HepG2 (cell line): ENCODE data around the gene CDC20. TPM values are rescaled to one million over a fixed set of nuclear protein-coding genes. Genes with fewer than 3 reads are reported as not detected.

ENCODE experiments used
- CAMTA2 ChIP-seq: sonication (generic); formaldehyde crosslinking; IDR thresholded peaks from 2 replicates; pipeline ENCODE4 v1.4.0; 2020; ENCODE audit warnings: mild to moderate bottlenecking, missing genetic modification reagents, borderline replicate concordance
- CEBPB ChIP-seq: IDR thresholded peaks from 2 replicates; pipeline ENCODE4 v1.6.1; 2011; ENCODE audit warnings: low read depth, low read length, improper control_type of control experiment, borderline replicate concordance
- HES4 ChIP-seq: sonication (generic); formaldehyde crosslinking; IDR thresholded peaks from 2 replicates; pipeline ENCODE4 v1.9.0; 2021; ENCODE audit warnings: mild to moderate bottlenecking, missing genetic modification reagents, borderline replicate concordance
- HNF4G ChIP-seq, 2 experiments: sonication (generic) in 1 of 2; formaldehyde crosslinking in 1 of 2; IDR thresholded peaks; 2 replicates each; pipeline versions ENCODE4 v1.4.0 to v1.6.1; 2011 to 2020; ENCODE audit warnings: borderline replicate concordance in 2 of 2, low read depth in 2 of 2, mild to moderate bottlenecking in 2 of 2, low read length in 1 of 2, missing genetic modification reagents in 1 of 2, moderate library complexity in 1 of 2
- MTA1 ChIP-seq: sonication (generic); formaldehyde crosslinking; IDR thresholded peaks from 2 replicates; pipeline ENCODE4 v1.4.0; 2020; ENCODE audit warnings: missing genetic modification reagents, mild to moderate bottlenecking, borderline replicate concordance
- MXI1 ChIP-seq: IDR thresholded peaks from 3 replicates; pipeline ENCODE4 v1.6.1; 2012; ENCODE audit warnings: low read depth, low read length, inconsistent platforms, borderline replicate concordance
- NFIB ChIP-seq: sonication (generic); formaldehyde crosslinking; IDR thresholded peaks from 2 replicates; pipeline ENCODE4 v1.9.0; 2021; ENCODE audit warnings: missing genetic modification reagents, mild to moderate bottlenecking, borderline replicate concordance
- RAD21 ChIP-seq: fragments of 450-650 bp; formaldehyde crosslinking; IDR thresholded peaks from 2 replicates; pipeline ENCODE4 v1.5.0; 2020; ENCODE audit warnings: mild to moderate bottlenecking
- SALL1 ChIP-seq: sonication (generic); formaldehyde crosslinking; IDR thresholded peaks from 2 replicates; pipeline ENCODE4 v1.8.0; 2022; ENCODE audit warnings: mild to moderate bottlenecking, missing genetic modification reagents
- ZBTB8A ChIP-seq: sonication (generic); formaldehyde crosslinking; IDR thresholded peaks from 2 replicates; pipeline ENCODE4 v1.4.0; 2020; ENCODE audit warnings: mild to moderate bottlenecking, low read depth, missing genetic modification reagents, borderline replicate concordance
- ZNF225 ChIP-seq: sonication (generic); formaldehyde crosslinking; IDR thresholded peaks from 2 replicates; pipeline ENCODE4 v1.4.0; 2020; ENCODE audit warnings: mild to moderate bottlenecking, missing genetic modification reagents
- ZNF230 ChIP-seq: sonication (generic); formaldehyde crosslinking; IDR thresholded peaks from 2 replicates; pipeline ENCODE4 v1.4.0; 2020; ENCODE audit warnings: mild to moderate bottlenecking, missing genetic modification reagents
- ZNF274 ChIP-seq: sonication (generic); formaldehyde crosslinking; IDR thresholded peaks from 2 replicates; pipeline ENCODE4 v1.5.1; 2020; ENCODE audit warnings: mild to moderate bottlenecking, missing genetic modification reagents
- ZNF292 ChIP-seq: sonication (generic); formaldehyde crosslinking; IDR thresholded peaks from 2 replicates; pipeline ENCODE4 v1.8.1; 2022; ENCODE audit warnings: mild to moderate bottlenecking, low read depth, missing genetic modification reagents, borderline replicate concordance
- ZNF343 ChIP-seq: sonication (generic); formaldehyde crosslinking; IDR thresholded peaks from 2 replicates; pipeline ENCODE4 v1.4.0; 2020; ENCODE audit warnings: mild to moderate bottlenecking, missing genetic modification reagents
- ZNF614 ChIP-seq: IDR thresholded peaks from 2 replicates; pipeline ENCODE4 v1.6.1; 2018; ENCODE audit warnings: missing biosample characterization, missing genetic modification reagents, inconsistent platforms, borderline replicate concordance
- polyA plus RNA-seq, 8 experiments: library from polyadenylated mRNA; depleted of rRNA in 3 of 8; stranded (reverse) in 7 of 8; unstranded in 1 of 8; fragments of >200 nt; fragmentation: Illumina TruSeq in 4 of 8; extraction: Trizol in 4 of 8; gene quantifications; 2 replicates each; pipeline versions ENCODE4 v1.2.1 to v1.2.3, GENCODE V29; 2011 to 2016; ENCODE audit warnings: low read depth in 4 of 8, missing spikeins in 1 of 8, mixed read lengths in 1 of 8; ENCODE audit not compliant: insufficient read depth in 1 of 8
- total RNA-seq, 5 experiments: library from RNA; depleted of rRNA; stranded (reverse); fragments of >200 nt; fragmentation: Illumina TruSeq; extraction: Trizol; gene quantifications; 2 replicates each; pipeline ENCODE4 v1.2.3, GENCODE V29; 2016; ENCODE audit warnings: low read depth in 1 of 5
- TF ChIP-seq, protein P1 (sequence below): sonication (generic); formaldehyde crosslinking; IDR thresholded peaks from 2 replicates; pipeline ENCODE4 v1.8.1; 2023; ENCODE audit warnings: mild to moderate bottlenecking, missing genetic modification reagents, borderline replicate concordance
- TF ChIP-seq, protein P2 (sequence below): sonication (generic); formaldehyde crosslinking; IDR thresholded peaks from 2 replicates; pipeline ENCODE4 v1.4.0; 2020; ENCODE audit warnings: missing genetic modification reagents
- TF ChIP-seq, protein P3 (sequence below): IDR thresholded peaks from 2 replicates; pipeline ENCODE4 v1.6.1; 2016; ENCODE audit warnings: low read depth
- TF ChIP-seq, protein P4 (sequence below): sonication (generic); formaldehyde crosslinking; IDR thresholded peaks from 2 replicates; pipeline ENCODE4 v1.8.0; 2022; ENCODE audit warnings: missing genetic modification reagents, mild to moderate bottlenecking, borderline replicate concordance

CDC20 gene
- total and polyA plus RNA-seq, 2 of the 13 experiments (the other 11 are each of a cell fraction or from before 2014, with no cell fraction given), result 57.9 to 90.0 TPM

- TF ChIP-seq ZNF614 (CRISPR knock-in tag) (peak; percentile 80; the same call in 1 of the 2 replicates), ZNF292 (CRISPR knock-in tag) (peak; percentile 62; the same call in 1 of the 2 replicates), SALL1 (CRISPR knock-in tag) (peak; percentile 89), HES4 (CRISPR knock-in tag) (peak; percentile 94; the same call in 1 of the 2 replicates), ZBTB8A (CRISPR knock-in tag) (no peak), ZNF274 (peak; percentile 89), HNF4G (IDR thresholded peaks at IDR 0.05; ENCODE audit: borderline replicate concordance, low read depth, low read length) (no peak), HNF4G (CRISPR knock-in tag; IDR thresholded peaks at IDR 0.05; ENCODE audit: borderline replicate concordance, low read depth) (no peak), MXI1 (peak; percentile 87; the same call in 1 of the 3 replicates), CEBPB (no peak), CAMTA2 (no peak), ZNF225 (CRISPR knock-in tag) (peak; percentile 94), ZNF343 (CRISPR knock-in tag) (0 out of 2 replicates have a peak, but pooled peaks have one; percentile 63), RAD21 (peak; percentile 60), NFIB (CRISPR knock-in tag) (0 out of 2 replicates have a peak, but pooled peaks have one; percentile 26), MTA1 (CRISPR knock-in tag) (no peak), ZNF230 (CRISPR knock-in tag) (peak; percentile 95)
- TF ChIP-seq, protein P1, sequence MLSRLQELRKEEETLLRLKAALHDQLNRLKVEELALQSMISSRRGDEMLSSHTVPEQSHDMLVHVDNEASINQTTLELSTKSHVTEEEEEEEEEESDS (CRISPR knock-in tag), result peak; percentile 91; the same call in 1 of the 2 replicates
- TF ChIP-seq, protein P2, sequence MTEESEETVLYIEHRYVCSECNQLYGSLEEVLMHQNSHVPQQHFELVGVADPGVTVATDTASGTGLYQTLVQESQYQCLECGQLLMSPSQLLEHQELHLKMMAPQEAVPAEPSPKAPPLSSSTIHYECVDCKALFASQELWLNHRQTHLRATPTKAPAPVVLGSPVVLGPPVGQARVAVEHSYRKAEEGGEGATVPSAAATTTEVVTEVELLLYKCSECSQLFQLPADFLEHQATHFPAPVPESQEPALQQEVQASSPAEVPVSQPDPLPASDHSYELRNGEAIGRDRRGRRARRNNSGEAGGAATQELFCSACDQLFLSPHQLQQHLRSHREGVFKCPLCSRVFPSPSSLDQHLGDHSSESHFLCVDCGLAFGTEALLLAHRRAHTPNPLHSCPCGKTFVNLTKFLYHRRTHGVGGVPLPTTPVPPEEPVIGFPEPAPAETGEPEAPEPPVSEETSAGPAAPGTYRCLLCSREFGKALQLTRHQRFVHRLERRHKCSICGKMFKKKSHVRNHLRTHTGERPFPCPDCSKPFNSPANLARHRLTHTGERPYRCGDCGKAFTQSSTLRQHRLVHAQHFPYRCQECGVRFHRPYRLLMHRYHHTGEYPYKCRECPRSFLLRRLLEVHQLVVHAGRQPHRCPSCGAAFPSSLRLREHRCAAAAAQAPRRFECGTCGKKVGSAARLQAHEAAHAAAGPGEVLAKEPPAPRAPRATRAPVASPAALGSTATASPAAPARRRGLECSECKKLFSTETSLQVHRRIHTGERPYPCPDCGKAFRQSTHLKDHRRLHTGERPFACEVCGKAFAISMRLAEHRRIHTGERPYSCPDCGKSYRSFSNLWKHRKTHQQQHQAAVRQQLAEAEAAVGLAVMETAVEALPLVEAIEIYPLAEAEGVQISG (CRISPR knock-in tag), result peak; percentile 63
- TF ChIP-seq, protein P3, sequence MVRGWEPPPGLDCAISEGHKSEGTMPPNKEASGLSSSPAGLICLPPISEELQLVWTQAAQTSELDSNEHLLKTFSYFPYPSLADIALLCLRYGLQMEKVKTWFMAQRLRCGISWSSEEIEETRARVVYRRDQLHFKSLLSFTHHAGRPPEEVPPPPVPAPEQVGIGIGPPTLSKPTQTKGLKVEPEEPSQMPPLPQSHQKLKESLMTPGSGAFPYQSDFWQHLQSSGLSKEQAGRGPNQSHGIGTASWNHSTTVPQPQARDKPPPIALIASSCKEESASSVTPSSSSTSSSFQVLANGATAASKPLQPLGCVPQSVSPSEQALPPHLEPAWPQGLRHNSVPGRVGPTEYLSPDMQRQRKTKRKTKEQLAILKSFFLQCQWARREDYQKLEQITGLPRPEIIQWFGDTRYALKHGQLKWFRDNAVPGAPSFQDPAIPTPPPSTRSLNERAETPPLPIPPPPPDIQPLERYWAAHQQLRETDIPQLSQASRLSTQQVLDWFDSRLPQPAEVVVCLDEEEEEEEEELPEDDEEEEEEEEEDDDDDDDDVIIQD, result peak; percentile 43; the same call in 1 of the 2 replicates
- TF ChIP-seq, protein P4, sequence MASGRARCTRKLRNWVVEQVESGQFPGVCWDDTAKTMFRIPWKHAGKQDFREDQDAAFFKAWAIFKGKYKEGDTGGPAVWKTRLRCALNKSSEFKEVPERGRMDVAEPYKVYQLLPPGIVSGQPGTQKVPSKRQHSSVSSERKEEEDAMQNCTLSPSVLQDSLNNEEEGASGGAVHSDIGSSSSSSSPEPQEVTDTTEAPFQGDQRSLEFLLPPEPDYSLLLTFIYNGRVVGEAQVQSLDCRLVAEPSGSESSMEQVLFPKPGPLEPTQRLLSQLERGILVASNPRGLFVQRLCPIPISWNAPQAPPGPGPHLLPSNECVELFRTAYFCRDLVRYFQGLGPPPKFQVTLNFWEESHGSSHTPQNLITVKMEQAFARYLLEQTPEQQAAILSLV (CRISPR knock-in tag), result peak; percentile 78; the same call in 1 of the 2 replicates
Measured at GRCh38 chr1:43367904-43368645, 9.3 kb downstream of the CDC20 start, which contains the start of gene ELOVL1 (continued).
